Ishikawa (cell line): ENCODE data around the gene NOS1AP.

ENCODE experiments used
- CEBPB ChIP-seq: IDR thresholded peaks from 2 replicates; pipeline ENCODE4 v1.6.1; 2012
- CREB1 ChIP-seq: IDR thresholded peaks from 2 replicates; pipeline ENCODE4 v1.6.1; 2012; ENCODE audit warnings: low read depth
- EGR1 ChIP-seq: IDR thresholded peaks from 2 replicates; pipeline ENCODE4 v1.6.1; 2012
- EP300 ChIP-seq: IDR thresholded peaks from 2 replicates; pipeline ENCODE4 v1.6.1; 2012; ENCODE audit warnings: borderline replicate concordance
- FOXM1 ChIP-seq: IDR thresholded peaks from 2 replicates; pipeline ENCODE4 v1.6.1; 2012; ENCODE audit warnings: low read depth, borderline replicate concordance
- NFIC ChIP-seq: IDR thresholded peaks from 2 replicates; pipeline ENCODE4 v1.6.1; 2012
- RAD21 ChIP-seq: IDR thresholded peaks from 2 replicates; pipeline ENCODE4 v1.6.1; 2012; ENCODE audit warnings: low read depth
- TAF1 ChIP-seq: IDR thresholded peaks from 2 replicates; pipeline ENCODE4 v1.6.1; 2012; ENCODE audit warnings: low read depth, mild to moderate bottlenecking
- TCF12 ChIP-seq: IDR thresholded peaks from 2 replicates; pipeline ENCODE4 v1.6.1; 2012; ENCODE audit warnings: low read depth
- TEAD4 ChIP-seq: IDR thresholded peaks from 2 replicates; pipeline ENCODE4 v1.6.1; 2012
- YY1 ChIP-seq: IDR thresholded peaks from 2 replicates; pipeline ENCODE4 v1.6.1; 2012; ENCODE audit warnings: low read depth
- ZBTB7A ChIP-seq: IDR thresholded peaks from 2 replicates; pipeline ENCODE4 v1.6.1; 2012; ENCODE audit warnings: low read depth
- TF ChIP-seq, protein P1 (sequence below): IDR thresholded peaks from 2 replicates; pipeline ENCODE4 v1.6.1; 2012
- TF ChIP-seq, protein P2 (sequence below): IDR thresholded peaks from 2 replicates; pipeline ENCODE4 v1.6.1; 2012; ENCODE audit warnings: low read depth, mild to moderate bottlenecking
- TF ChIP-seq, protein P3 (sequence below): IDR thresholded peaks from 2 replicates; pipeline ENCODE4 v1.6.1; 2012

NOS1AP gene

DNA sequence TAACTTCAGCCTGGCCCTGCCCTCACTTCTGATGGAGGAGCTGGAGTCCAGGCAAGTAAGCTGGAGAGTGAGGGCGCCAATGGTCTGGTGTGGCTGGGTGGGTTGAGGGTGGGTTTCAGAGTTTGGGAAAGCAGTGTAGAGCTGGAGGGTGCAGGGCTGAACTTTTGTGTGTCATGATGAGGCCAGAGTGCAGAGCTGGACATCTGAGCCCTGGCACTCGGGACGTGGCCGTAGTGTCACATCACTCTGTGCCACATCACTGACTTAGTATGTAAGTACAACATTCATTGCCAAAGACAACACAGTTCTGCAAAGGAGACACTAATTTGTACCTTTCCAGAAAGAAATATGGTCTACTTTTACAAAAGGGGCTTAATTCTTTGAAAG is 291.4 kb downstream of the NOS1AP start:
- TF ChIP-seq, protein P1, sequence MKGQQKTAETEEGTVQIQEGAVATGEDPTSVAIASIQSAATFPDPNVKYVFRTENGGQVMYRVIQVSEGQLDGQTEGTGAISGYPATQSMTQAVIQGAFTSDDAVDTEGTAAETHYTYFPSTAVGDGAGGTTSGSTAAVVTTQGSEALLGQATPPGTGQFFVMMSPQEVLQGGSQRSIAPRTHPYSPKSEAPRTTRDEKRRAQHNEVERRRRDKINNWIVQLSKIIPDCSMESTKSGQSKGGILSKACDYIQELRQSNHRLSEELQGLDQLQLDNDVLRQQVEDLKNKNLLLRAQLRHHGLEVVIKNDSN, result no peak
- TF ChIP-seq TCF12 (no peak), TAF1 (no peak), RAD21 (no peak), CREB1 (no peak), FOXM1 (no peak), EGR1 (no peak), EP300 (no peak), TEAD4 (no peak)
- TF ChIP-seq, protein P2, sequence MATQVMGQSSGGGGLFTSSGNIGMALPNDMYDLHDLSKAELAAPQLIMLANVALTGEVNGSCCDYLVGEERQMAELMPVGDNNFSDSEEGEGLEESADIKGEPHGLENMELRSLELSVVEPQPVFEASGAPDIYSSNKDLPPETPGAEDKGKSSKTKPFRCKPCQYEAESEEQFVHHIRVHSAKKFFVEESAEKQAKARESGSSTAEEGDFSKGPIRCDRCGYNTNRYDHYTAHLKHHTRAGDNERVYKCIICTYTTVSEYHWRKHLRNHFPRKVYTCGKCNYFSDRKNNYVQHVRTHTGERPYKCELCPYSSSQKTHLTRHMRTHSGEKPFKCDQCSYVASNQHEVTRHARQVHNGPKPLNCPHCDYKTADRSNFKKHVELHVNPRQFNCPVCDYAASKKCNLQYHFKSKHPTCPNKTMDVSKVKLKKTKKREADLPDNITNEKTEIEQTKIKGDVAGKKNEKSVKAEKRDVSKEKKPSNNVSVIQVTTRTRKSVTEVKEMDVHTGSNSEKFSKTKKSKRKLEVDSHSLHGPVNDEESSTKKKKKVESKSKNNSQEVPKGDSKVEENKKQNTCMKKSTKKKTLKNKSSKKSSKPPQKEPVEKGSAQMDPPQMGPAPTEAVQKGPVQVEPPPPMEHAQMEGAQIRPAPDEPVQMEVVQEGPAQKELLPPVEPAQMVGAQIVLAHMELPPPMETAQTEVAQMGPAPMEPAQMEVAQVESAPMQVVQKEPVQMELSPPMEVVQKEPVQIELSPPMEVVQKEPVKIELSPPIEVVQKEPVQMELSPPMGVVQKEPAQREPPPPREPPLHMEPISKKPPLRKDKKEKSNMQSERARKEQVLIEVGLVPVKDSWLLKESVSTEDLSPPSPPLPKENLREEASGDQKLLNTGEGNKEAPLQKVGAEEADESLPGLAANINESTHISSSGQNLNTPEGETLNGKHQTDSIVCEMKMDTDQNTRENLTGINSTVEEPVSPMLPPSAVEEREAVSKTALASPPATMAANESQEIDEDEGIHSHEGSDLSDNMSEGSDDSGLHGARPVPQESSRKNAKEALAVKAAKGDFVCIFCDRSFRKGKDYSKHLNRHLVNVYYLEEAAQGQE, result no peak

DNA sequence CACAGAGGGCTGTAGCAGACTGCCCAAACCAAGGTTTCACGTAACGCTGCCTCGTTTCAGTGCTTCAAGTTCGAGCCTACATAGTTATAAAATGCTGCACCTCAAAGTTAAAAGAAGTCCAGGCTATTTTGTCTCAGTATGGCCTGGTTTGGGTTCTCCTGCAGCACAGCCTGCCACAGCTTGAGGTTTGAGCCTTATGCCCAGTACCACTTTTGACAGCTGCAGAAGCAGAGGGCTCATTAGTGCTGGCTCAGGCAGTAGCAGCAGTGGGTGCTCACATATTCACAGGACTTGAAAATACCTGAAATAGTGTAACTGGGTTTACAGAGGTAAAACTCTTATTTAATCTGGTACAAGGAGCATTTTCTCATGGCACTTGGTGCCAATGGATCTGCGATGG is 291.9 kb downstream of the NOS1AP start:
- TF ChIP-seq TCF12, result no peak
- TF ChIP-seq CEBPB, result no peak
- TF ChIP-seq, protein P1, result no peak
- no peak for TF ChIP-seq CREB1
- TF ChIP-seq ZBTB7A, result no peak
- TF ChIP-seq, protein P3, sequence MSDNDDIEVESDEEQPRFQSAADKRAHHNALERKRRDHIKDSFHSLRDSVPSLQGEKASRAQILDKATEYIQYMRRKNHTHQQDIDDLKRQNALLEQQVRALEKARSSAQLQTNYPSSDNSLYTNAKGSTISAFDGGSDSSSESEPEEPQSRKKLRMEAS, result no peak
- no peak for TF ChIP-seq RAD21
- no peak for TF ChIP-seq FOXM1
- TF ChIP-seq NFIC, result no peak
- TF ChIP-seq YY1, result no peak
- TF ChIP-seq, protein P2, result no peak
- no peak for TF ChIP-seq EP300
- TF ChIP-seq TEAD4, result no peak
- no peak for TF ChIP-seq TAF1
- TF ChIP-seq EGR1, result no peak

DNA sequence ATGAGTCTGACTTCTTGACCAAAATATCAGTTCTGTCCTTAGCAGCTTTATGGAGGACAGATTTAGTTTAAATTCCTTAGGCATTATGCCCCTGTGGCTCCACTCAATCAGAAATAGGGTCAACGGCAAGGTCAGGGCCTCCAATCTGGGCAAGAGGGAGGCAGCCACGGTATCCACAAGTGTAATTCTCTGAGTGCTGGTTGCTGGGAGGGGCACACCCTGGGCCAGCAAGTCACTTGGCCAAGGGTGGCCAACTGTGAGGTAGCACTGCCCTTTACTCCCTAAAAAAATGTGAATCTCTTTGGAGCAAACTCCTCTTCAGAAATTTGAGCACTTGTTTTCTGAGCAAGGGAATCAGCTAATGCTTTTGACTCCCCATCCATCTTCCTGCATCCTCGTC is 294.3 kb downstream of the NOS1AP start:
- TF ChIP-seq RAD21 (no peak), EGR1 (no peak), TAF1 (no peak), NFIC (no peak)

DNA sequence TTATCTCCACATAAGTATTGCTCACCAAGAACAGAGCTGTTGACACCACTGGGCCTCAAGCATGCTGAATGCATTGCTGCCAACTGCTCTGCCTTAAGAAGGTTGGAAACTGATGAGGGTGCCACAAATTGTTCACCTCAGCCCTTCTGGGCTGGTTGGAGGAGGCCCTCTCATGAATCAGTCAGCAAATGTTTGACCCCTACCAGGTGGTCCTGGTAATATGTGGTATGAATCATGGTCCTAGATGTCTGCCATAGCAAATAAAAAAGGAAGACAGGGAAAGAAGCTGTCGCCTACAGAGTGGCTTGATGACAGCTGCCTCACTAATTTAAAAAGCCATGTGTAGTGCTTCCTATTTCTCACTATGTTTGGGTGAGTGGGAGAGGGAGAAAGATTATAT is 295.0 kb downstream of the NOS1AP start:
- TF ChIP-seq YY1, result no peak
- TF ChIP-seq CREB1, result no peak
- TF ChIP-seq TCF12, result no peak
- no peak for TF ChIP-seq EGR1
- TF ChIP-seq, protein P1, result no peak
- TF ChIP-seq, protein P2, result no peak
- no peak for TF ChIP-seq CEBPB
- no peak for TF ChIP-seq TEAD4
- TF ChIP-seq ZBTB7A, result no peak
- no peak for TF ChIP-seq EP300
